HK-2 (cell line): ENCODE measurements around the gene SND1.

Experiments
- DNase-seq: peaks from one replicate; pipeline ENCODE4 v3.0.0-alpha.2; 2018; ENCODE audit not compliant: unreplicated experiment

Gene SND1

DNA sequence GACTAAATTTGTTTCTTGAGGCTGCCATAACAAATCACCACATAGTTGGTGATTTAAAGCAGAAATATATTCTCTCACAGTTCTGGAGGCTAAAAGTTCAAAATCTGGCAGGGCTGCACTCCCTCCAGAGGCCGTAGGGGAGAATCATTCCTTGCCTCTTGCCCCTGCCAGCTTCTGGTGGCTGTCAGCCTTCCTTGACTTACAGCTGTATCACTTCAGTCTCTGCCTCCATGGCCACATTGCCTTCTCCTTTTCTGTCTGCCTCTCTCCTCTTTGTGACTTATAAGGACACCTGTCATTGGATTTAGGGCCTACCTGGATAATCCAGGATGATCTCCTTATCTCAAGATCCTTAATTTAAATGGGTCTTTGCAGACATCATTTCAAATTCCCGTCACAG lies 385.1 kb downstream of the SND1 start:
- DNase-seq: no peak

DNA sequence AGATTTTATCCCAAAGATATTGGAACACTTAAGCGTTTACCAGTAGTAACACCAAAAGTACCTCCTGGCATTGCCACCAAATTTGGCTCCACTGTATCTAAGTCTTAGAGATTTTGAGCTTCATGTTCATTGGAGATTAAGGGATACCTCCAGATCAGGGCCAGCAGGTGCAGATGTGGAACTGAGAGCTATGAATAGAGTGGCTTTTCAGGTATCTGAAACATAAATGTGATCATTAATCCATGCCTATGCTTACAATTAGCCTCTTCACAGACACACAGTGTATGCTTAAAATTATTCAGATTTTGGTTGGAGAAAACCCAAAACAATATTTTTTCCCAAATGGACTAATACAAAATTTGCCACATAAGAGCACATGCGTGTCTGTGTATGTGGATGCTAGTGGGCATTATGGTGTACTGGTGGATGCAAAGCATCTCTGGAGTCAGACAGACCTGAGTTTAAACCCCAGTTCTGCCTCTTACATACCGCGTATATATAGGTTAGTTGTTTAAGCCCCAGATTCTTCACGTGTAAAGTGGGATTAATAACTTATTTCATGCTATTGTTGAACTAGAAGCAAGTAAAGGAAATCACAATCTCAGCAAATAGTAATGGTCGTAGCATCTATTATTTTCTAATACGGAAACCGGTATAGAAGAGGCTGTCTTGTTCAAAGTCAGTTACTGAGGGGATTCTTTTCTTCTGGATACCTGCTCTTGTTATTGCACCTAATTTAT lies 386.1 kb downstream of the SND1 start:
- no peak for DNase-seq

DNA sequence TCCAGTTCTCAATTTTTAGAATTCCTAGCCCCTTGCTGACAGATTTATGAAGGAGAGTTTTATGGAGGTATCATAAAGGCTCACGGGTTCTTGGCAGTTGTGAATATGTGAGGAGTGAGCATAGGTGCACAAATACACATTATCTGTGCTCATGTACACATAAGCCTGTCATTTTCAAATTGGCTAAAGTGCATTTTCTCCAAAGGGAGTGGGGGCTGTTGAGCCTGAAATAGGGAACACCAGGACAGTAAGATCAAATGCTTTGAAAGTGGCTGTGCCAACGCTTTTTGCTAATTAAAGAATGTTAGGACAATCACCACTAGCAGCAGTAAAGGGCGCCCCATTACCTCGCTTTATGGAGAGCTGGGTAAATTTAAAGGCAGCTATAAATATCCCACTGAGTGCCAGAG lies 387.6 kb downstream of the SND1 start:
- DNase-seq: no peak

DNA sequence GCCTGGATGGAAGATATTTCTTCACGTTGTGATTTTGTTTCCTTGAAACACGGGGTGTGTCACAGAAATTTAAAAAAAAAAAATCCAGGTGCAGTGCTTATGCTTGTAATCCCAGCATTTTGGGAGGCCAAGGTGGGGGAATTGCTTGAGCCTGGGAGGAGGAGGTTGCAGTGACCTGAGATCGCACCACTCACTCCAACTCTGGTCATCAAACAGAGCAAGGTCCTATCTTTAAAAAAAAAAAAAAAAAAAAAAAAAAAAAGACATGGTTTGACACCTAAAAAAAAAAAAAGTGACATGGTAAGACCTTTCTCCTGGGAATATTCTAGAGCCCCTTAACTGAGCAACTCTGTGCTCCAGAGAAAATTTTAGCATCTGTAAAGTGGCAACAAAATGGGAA lies 388.2 kb downstream of the SND1 start:
- DNase-seq: no peak

DNA sequence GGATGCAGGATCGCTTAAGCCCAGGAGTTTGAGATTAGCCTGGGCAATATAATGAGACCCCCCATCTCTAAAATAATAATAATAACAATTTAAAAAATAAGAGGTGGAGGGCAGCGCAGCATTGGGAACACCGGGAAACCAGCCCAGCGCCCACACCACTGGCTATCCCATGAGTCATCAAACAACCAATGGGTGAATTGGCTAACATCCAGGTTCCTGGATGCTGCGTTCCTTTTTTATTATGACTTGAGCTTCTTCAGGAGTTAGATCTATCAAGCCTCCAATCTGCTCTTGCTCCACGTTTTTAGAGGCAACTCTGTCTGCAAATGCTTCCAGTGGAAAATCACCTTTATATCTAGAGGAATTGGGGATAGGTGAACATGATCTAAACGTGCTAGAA lies 389.2 kb downstream of the SND1 start:
- no peak for DNase-seq

DNA sequence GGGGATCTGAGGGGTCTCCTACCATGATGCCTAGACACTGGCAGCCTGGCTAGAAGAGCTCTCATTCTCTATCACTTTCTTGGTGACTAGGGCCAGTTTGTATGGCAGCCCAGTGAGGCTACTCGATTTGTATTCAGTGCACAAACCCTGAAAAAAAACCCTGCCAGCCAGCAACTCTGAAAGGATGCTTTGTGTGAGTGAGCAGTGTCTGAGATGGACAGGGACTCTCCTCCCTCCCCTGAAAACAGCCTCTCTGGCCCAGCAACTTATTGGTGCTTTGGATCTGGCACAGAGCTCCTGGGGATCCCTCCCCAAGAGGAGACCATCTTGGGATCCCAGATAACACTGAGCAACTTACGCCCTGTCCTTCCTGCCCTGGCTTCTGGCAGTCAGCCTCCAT lies 390.0 kb downstream of the SND1 start:
- DNase-seq: no peak

DNA sequence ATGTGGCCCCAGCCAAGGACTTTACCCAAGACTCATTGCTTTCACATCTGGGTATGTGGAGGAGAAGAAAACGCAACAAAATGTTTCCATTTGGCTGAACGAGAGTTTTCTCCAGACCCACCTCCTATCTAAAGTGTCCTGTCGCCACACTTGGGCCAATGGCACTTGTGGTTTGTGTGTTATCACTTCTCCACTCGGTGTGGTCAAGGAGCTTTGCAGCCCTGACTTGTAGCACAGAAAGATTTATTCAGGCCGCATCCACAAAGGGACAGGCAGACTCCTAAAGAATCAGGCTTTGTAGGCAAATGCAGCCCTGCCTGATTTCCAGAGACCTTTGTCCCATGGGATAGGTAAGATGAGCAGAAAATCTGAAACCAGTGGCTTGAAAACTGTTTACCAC lies 392.1 kb downstream of the SND1 start:
- no peak for DNase-seq

DNA sequence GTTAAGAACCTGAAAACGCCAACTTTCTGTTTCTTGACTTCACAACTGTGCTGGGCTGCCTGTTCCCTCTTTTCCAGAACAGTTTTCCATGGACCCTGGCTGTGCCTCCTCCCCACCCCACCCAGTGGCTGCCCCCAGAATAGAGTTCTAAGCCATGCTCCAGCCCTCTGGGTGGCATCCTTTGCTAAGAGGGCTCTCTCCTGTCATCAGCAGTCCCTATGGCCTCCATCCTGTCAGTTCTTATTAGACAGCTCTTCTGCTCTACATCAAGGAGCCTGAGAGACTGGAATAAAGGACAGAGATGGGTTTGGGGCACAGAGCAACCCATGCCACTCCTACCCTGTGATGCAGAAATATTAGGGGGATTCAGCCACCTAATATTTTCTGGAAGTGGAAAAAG lies 393.2 kb downstream of the SND1 start:
- DNase-seq: no peak

DNA sequence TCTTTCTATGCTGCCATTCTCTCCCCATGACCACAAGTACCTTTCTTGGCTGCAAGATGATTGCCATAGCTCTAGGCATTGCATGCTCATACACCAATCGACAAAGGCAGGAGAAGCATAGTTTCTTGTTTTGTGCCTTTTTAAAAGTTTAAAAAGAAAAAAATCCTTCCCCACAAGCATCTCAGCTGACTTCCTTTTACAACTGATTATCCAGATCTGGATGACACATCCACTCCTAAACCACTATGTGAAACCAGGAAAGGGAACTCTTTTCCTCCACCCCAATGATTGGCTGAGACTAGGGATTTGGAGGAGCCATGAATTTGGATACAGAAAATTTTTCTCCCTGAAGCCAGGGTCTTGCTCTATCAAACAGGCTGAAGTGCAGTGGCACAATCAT lies 393.8 kb downstream of the SND1 start:
- DNase-seq: no peak

DNA sequence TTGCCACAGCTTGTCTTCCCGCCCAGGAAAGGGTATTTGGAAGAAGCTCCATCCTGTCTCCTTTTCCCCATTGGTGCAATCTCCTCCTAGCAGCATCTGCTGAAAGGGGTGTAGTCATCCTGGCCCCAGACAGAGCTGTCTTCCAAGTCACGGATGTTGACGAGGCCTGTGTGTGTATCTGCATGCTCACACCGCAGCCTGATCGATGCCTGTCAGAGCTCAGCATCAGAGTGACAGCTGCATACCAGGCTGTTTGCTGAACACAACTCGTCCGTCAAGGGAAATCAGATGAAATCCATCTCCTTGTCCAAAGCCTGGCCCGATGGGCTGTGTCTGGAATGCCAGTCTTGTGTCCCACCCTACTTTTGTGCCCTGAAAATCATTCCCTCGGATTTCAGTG lies 400.4 kb downstream of the SND1 start:
- no peak for DNase-seq

DNA sequence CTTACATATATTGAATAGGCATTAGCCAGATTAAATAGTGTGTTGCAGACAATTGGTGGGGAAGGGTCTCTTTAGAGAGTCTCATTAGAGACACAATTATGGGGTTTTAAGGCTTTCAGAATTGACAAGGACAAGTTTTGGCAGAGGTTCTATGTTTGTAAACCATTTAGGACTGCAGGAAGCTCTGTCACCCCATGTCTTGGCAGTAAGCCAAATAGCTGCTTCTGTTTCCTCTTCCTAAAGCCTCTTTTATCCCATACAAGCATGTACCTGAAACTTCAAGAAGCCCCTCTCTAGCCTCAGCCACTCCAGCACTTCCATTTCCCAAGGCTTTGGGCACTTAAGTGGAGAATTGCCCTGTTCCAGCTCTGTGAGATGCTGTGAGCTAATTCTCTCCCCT lies 401.0 kb downstream of the SND1 start:
- DNase-seq: no peak

DNA sequence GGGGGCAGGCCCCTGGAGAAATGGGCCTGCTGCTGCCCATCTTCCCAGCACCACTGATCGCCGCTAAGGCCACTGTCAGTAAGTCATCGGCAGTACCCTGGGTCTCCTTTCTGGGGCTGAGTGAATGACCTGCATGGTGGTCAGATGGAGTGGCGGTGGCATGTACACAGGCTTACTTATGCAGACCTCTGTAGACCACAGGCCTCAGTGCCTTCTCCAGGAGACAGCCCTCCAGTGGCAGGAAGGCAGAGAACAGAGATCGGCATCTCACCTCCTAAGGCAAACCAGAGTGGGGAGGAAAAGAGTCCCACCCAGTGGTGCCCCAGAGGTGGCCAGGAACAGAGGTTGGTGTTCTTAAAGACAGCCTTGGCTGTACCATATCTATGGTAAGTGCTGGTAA lies 402.0 kb downstream of the SND1 start:
- DNase-seq: no peak

DNA sequence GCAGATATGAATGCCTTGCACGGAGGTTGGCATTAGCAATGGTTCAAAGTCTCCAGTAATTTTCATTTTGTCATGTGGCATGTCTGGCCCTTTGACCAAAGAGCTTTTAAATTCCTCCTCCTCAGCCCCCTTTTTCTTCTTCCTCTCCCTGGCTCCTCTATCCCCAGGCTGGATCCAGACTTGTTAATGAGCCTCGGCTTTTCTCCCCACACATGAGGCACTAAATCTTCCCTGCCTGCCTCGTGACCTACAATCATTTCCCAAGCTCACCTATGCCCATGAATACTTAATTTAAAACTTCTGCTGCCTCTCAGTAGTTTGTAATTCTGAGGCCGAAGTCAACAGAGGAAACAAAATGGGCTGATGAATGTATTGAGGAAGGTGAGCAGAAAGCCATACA lies 402.5 kb downstream of the SND1 start:
- DNase-seq: no peak

DNA sequence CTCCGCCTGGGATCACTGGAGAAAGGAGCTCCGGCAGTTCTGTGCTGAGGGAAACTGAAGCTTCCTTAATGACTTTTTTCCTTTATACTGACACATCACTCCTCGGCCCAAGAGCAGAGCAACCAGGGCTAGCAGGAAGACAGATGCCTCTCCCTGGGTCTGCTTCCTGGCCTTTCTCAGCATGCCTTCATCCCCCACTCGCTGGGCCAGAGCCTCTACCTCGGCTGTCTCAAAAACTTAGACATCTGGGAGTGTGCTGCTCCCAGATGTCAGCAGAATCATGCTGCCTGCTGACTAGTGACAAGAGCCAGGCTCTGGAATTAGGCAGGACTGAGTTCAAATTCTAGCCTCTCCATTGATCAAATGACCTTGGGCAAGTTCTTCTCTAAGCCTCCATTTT lies 403.6 kb downstream of the SND1 start:
- no peak for DNase-seq

DNA sequence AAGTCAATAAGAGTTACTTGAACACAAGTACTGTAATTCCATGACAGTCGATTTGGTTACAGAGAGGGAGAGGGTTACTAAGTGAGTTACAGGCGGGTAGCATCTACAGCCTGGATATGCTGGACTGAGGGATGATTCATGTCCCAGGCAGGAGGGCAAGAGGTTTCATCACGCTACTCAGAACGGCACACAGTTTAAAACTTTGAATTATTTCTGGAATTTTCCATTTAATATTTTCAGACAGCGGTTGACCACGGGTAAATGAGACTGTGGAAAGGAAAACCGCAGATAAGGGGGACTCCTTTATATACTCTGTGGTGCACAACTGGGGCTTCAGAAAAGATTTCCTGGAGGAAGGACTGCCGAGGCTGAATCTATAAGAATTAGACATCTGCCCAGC lies 404.9 kb downstream of the SND1 start:
- DNase-seq: no peak

DNA sequence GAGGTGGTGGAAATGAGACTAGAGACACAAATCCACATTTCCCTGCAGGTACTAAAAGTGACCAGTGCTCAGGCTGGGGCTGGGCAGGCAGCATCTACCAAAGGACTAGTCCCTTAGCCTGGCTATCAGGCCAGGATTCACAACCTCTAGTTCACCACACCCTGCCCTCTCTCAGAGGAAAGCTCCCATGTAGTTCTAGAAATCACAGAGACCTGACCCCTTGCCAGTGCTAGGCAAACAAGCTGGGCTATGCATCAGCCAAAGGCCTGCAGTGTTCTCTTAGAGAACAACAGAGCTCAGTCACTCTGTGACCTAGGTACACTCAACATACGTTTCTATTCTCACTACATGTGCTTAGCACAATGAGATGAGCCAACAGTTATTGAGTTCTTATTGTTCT lies 405.9 kb downstream of the SND1 start:
- no peak for DNase-seq

DNA sequence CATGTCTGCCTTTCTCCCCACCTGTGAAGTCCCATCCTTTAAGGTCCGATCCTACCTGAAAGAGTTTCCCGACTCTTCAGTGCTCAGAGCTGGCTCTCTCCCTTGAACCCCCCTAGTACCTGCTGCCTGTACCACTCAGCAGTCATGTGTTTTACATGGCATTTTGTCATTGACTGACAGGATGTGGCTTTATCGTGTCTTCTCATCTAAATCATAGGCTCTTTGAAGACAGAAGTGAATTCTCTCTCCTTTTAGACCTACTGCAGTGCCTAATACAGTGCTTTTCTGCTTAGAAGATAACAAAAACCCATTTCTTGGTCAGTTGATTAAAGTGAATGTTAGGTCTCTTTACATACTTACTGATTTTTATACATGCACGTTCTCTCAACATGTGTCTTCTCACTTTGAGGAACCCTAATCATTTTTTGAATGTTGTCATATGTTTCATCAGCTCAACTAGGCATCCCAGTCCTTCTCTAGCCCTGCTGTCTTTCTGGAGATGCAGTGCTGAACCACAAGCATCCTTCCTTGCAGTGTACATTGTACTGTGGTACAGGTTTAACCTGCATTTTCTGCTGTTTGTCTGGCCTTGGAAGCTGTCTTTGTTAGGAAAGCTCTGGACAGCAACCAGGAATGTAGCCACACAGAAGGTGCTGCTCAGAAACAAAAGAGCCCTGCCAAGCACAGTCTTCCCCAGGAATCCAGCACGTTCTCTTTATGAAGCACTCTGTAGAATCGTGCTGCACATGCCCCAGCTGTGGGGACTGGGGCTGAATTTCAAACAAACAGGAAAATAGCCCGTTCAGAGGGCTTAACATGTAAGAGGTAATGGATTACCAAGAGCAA lies 407.4 kb downstream of the SND1 start:
- no peak for DNase-seq

DNA sequence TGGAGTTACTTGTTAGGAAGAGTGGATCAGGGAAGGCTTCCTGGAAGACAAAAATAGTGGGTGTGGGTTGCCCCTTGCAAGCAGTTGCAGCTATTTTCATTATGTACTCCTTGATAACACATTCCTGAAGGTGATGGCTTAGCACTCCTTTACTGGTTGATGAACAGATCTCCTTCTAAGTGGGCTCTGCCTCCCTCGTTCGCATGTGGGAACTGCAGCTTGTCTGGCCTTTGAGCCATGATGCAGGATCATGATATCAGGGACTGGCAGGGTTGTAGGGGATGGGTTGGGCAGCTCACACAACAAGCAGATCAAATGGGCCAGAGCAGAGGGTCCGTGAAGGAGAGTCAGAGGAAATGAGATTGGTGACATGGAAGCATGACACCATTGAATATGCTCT lies 408.0 kb downstream of the SND1 start:
- no peak for DNase-seq

DNA sequence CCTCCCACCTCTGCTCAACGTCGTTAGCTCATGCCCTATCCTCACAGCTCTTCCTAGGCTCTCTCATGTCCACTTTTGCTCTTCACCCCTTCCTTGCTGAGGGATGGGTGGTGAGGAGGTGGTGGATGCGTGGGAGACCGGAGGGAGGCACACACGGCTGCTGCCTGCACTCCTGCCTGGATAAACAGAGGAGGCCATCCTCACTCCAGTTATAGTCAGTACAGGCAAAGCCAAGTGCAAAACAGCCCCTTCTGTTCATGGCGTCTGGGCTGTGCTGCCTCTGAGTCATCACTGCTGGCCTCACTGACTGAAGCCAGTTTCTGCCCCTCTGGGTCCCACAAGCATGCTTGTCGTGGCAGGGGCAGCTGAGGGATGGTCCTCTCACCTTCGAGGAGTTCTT lies 411.1 kb downstream of the SND1 start:
- no peak for DNase-seq

DNA sequence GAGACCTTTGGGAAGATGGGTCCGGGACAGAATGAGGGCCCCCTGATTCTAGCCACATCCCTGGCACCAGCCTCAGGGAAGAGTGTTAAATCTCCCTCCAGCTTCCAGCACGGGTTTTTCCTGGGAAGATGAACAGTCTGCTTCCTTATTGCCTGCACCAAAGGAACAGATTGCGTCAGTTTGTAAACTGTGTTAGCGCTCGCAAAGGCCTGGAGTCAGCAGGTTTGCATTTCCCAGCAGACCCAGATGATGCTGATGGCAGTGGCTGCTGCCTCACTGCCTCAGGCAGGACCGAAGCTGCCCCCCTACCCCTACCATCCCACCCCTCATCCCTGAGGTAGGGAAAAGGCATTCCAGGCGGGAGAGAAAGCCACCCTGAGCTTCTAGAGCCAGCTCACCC lies 413.9 kb downstream of the SND1 start:
- DNase-seq: no peak

DNA sequence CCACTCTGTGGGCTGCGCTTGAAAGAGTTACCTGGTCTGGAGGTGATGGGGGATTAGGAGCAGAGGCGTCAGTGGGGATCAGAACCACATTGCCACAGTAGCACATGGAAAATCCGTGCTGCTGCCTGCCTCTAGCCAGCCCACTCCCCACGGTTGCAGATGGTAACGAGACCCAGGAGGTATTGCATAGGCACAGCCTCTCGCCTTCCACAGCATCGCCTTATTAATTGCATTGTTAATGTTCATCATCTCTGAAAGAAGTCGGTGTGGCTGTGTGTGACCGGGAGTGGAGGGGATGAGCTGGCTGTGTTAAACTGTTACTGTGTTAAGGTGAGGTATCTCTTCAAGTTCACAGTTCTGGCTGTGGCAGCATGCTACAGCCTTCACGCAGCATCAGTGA lies 414.4 kb downstream of the SND1 start:
- no peak for DNase-seq

DNA sequence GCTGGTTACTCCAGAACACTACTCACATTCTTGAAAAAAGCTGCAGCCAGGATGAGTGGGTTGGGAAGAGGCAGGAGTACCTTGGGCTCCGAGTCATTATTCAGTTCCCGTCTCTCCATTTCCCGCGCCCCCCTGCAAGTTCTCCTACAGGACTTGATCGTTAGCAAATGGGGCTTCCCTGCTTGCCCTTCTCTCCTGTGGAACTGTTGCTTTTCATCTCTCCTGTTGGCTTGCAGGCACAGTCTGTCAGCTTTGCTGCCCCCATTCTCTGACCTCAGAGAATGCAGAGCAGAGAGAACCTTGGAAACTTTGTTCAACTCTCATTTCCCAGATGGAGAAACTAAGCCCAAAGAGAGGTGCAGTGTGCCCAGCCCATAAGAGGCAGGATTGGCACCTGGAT lies 414.9 kb downstream of the SND1 start:
- no peak for DNase-seq

DNA sequence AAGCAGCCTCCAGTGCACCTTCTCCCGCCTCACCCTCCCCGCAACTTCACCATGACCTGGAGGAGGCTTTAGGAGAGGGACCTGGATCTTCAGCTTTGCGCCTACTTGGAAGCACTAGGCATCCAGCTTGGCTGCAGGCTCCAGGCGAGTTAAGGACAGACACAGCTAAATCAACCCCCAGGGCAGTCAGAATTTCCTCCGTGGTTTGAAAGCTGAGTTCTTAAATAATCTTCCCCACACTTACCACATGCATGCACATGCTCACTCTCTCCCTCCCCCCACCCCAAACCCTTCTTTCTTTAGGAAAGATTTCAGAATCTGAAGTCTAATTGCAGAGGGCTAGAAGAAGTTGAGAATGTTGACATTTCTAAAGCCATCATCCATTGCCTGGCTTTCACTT lies 416.0 kb downstream of the SND1 start:
- DNase-seq: no peak

DNA sequence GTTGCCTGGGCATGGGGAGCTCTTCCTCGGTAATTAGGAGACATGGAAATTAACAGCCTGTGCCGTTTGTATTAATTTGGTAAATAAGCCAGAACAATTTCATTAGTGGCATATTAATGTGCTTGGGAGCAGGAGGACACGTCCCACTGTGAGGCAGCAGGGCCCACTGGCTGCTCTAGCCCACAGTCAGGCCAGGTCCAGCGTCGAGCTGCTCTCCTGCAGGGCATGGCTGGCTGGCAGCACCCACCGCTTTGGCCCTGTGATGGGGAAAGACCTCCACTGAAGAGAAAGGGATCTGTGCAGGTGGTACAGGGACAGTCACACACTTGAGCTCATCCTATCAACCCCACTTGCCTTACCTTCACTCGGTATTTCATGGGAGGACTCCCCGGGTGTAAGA lies 416.8 kb downstream of the SND1 start:
- DNase-seq: no peak
